ENCODE results near the gene TKT.

Gene TKT

GRCh38 chr3:53239800-53240199 is 16.0 kb downstream of the TKT start:
- DNase-seq (ENCODE audit: low spot score) = no peak

GRCh38 chr3:53238886-53239285 is 16.9 kb downstream of the TKT start:
- DNase-seq (ENCODE audit: low spot score) = peak; percentile 41

GRCh38 chr3:53238051-53238850 is 17.6 kb downstream of the TKT start:
- peak; percentile 98 for DNase-seq (ENCODE audit: low spot score)

GRCh38 chr3:53236112-53236841 is 19.5 kb downstream of the TKT start:
- peak; percentile 93 for DNase-seq (ENCODE audit: low spot score)

GRCh38 chr3:53235545-53235944 is 20.3 kb downstream of the TKT start:
- DNase-seq (ENCODE audit: low spot score) = no peak

GRCh38 chr3:53234841-53235232 is 21.0 kb downstream of the TKT start:
- no peak for DNase-seq (ENCODE audit: low spot score)

- DNase-seq (ENCODE audit: low spot score) = no peak
Measured at GRCh38 chr3:53234130-53234840, 21.5 kb downstream of the TKT start.

- DNase-seq (ENCODE audit: low spot score) = no peak
Measured at GRCh38 chr3:53232641-53233377, 23.0 kb downstream of the TKT start.

GRCh38 chr3:53231532-53232511 is 24.0 kb downstream of the TKT start:
- no peak for DNase-seq (ENCODE audit: low spot score)

GRCh38 chr3:53230789-53231188 is 25.0 kb downstream of the TKT start:
- DNase-seq (ENCODE audit: low spot score) = no peak

- DNase-seq (ENCODE audit: low spot score) = no peak
Measured at GRCh38 chr3:53230041-53230621, 25.7 kb downstream of the TKT start.

- no peak for DNase-seq (ENCODE audit: low spot score)
Measured at GRCh38 chr3:53229606-53230005, 26.2 kb downstream of the TKT start.

- no peak for DNase-seq (ENCODE audit: low spot score)
Measured at GRCh38 chr3:53229171-53229570, 26.7 kb downstream of the TKT start.

- no peak for DNase-seq (ENCODE audit: low spot score)
Measured at GRCh38 chr3:53227993-53228885, 27.6 kb downstream of the TKT start.

GRCh38 chr3:53226841-53227407 is 28.9 kb downstream of the TKT start:
- DNase-seq (ENCODE audit: low spot score) = no peak

GRCh38 chr3:53226142-53226840 is 29.5 kb downstream of the TKT start:
- no peak for DNase-seq (ENCODE audit: low spot score)

GRCh38 chr3:53225651-53226050 is 30.2 kb downstream of the TKT start:
- DNase-seq (ENCODE audit: low spot score) = no peak

- DNase-seq (ENCODE audit: low spot score) = no peak
Measured at GRCh38 chr3:53225181-53225580, 30.6 kb downstream of the TKT start.

- no peak for DNase-seq (ENCODE audit: low spot score)
Measured at GRCh38 chr3:53224536-53224935, 31.3 kb downstream of the TKT start.
